OCI-LY7 (cell line): Measurements from ENCODE around the gene MYO7A. TPM values are rescaled to one million over a fixed set of nuclear protein-coding genes. Genes with fewer than 3 reads are reported as not detected.

ENCODE experiments used
- BruUV-seq: library from RNA; stranded (reverse); fragments of 400-500 nt; replicated peaks from 2 replicates; lab custom pipeline; 2021; lab: Mats Ljungman, UMichigan
- CTCF ChIA-PET: fragments of 300-600 bp; sonication (Branson Sonifier 250); formaldehyde crosslinking; loops from one replicate; lab custom pipeline; 2022; ENCODE audit warnings: antibody characterized with exemption; ENCODE audit not compliant: unreplicated experiment; lab: Charles Lee
- POLR2A ChIA-PET: fragments of 300-600 bp; sonication (Branson Sonifier 250); formaldehyde crosslinking; loops from one replicate; lab custom pipeline; 2022; ENCODE audit warnings: antibody characterized with exemption; lab: Charles Lee
- DNase-seq: peaks from one replicate; pipeline ENCODE4 v3.0.0-alpha.2; 2015; ENCODE audit warnings: low spot score
- H2AFZ ChIP-seq: fragments of 200-600 bp; sonication (generic), shearing (Covaris generic); 2 replicates; pipeline ENCODE4 v1.6.1; 2014; ENCODE audit warnings: mild to moderate bottlenecking, antibody characterized with exemption, low read length, moderate library complexity
- H3K27ac ChIP-seq: fragments of 200-600 bp; sonication (generic); 2 replicates; pipeline ENCODE4 v1.5.1; 2014; ENCODE audit warnings: mixed run types, low read depth, mild to moderate bottlenecking, moderate library complexity, low read length, inconsistent platforms; ENCODE audit not compliant: poor library complexity, severe bottlenecking
- H3K36me3 ChIP-seq: fragments of 200-600 bp; sonication (generic); 2 replicates; pipeline ENCODE4 v1.6.1; 2014; ENCODE audit warnings: mild to moderate bottlenecking, antibody characterized with exemption, low read length, moderate library complexity, mixed read lengths; ENCODE audit not compliant: insufficient read depth
- H3K4me1 ChIP-seq: fragments of 200-600 bp; sonication (generic); 2 replicates; pipeline ENCODE4 v1.5.1; 2014; ENCODE audit warnings: mild to moderate bottlenecking, low read length; ENCODE audit not compliant: insufficient read depth, poor library complexity, severe bottlenecking
- H3K4me2 ChIP-seq: fragments of 200-600 bp; sonication (generic); 2 replicates; pipeline ENCODE4 v1.6.1; 2014; ENCODE audit warnings: mild to moderate bottlenecking, low read length
- H3K4me3 ChIP-seq: fragments of 200-600 bp; sonication (generic); 2 replicates; pipeline ENCODE4 v1.5.1; 2014; ENCODE audit warnings: mild to moderate bottlenecking, low read depth, low read length; ENCODE audit not compliant: poor library complexity, severe bottlenecking
- H3K79me2 ChIP-seq: fragments of 200-600 bp; sonication (generic); 2 replicates; pipeline ENCODE4 v1.6.1; 2016; ENCODE audit warnings: low read depth, mild to moderate bottlenecking, low read length, moderate library complexity, mixed read lengths; ENCODE audit not compliant: insufficient read depth
- H3K9me2 ChIP-seq: fragments of 200-600 bp; sonication (generic); 2 replicates; pipeline ENCODE4 v1.6.1; 2016; ENCODE audit warnings: mild to moderate bottlenecking, low read length, mixed read lengths; ENCODE audit not compliant: insufficient read depth
- H3K9me3 ChIP-seq: fragments of 200-600 bp; sonication (generic); 2 replicates; pipeline ENCODE4 v1.6.1; 2014; ENCODE audit warnings: mild to moderate bottlenecking, mixed run types, low read length, mixed read lengths
- H4K20me1 ChIP-seq: fragments of 200-600 bp; sonication (generic); 2 replicates; pipeline ENCODE4 v1.6.1; 2014; ENCODE audit warnings: mild to moderate bottlenecking, antibody characterized with exemption, low read length, moderate library complexity, mixed read lengths; ENCODE audit not compliant: insufficient read depth
- CTCF ChIP-seq: fragments of 200-600 bp; sonication (generic); conservative IDR thresholded peaks from 2 replicates; pipeline ENCODE4 v1.5.1; 2014; ENCODE audit warnings: mild to moderate bottlenecking, antibody characterized with exemption, low read length, moderate library complexity, mixed read lengths
- EZH2phosphoT487 ChIP-seq: fragments of 200-600 bp; sonication (generic); IDR thresholded peaks from 2 replicates; pipeline ENCODE4 v1.6.1; 2018; ENCODE audit warnings: low read depth, borderline replicate concordance, mild to moderate bottlenecking, mixed run types, antibody characterized with exemption, low read length, moderate library complexity, mixed read lengths
- intact Hi-C: fragments of 100-400 bp; cut with micrococcal nuclease; formaldehyde crosslinking; loops from one replicate; pipeline ENCODE4 v1.10.0; 2022; ENCODE audit not compliant: unreplicated experiment
- total RNA-seq, 2 experiments: library from RNA; depleted of rRNA in 1 of 2; stranded (reverse); fragments of >200 nt in 1 of 2; shearing (Covaris generic) in 1 of 2; gene quantifications; 2 replicates each; pipeline ENCODE4 v1.2.3, GENCODE V29; 2014 to 2022

MYO7A gene
- total RNA-seq, 2 experiments from 2014 or later, result not detected

GRCh38 chr11:77195071-77195755, 67.2 kb downstream of the MYO7A start:
- POLR2A ChIA-PET, result no interaction called here
- Histone ChIP-seq H2AFZ (no peak overlapping the region), H3K79me2 (no peaks in the 10 kb centered on the region), H3K36me3 (no peaks in the 10 kb centered on the region), H4K20me1 (no peaks in the 10 kb centered on the region), H3K27ac (no peak overlapping the region), H3K4me3 (no peak overlapping the region), H3K9me2 (no peaks in the 10 kb centered on the region), H3K4me1 (no peaks in the 10 kb centered on the region), H3K4me2 (no peak overlapping the region), H3K9me3 (no peaks in the 10 kb centered on the region)
- CTCF ChIA-PET, result interaction anchor here (1.2 kb wide), 1 partner anchor 9 kb away, joined by 4 read pairs; no protein-coding TSS in a partner anchor
- DNase-seq, result no peak
- intact Hi-C loops, result no loop called here
- TF ChIP-seq CTCF, result no peak
- no peak for TF ChIP-seq EZH2phosphoT487
- BruUV-seq, result no TSS peak

- TF ChIP-seq CTCF, result no peak
- no peak for TF ChIP-seq EZH2phosphoT487
- Histone ChIP-seq H3K9me3 (no peaks in the 10 kb centered on the region), H3K4me3 (no peak overlapping the region), H3K4me1 (no peaks in the 10 kb centered on the region), H4K20me1 (no peaks in the 10 kb centered on the region), H3K36me3 (no peaks in the 10 kb centered on the region), H3K79me2 (no peaks in the 10 kb centered on the region), H2AFZ (no peak overlapping the region), H3K9me2 (no peaks in the 10 kb centered on the region), H3K4me2 (no peak overlapping the region), H3K27ac (no peak overlapping the region)
- ChIA-PET POLR2A (no interaction called here), CTCF (no interaction called here)
- DNase-seq, result no peak
- intact Hi-C loops, result no loop called here
- no TSS peak for BruUV-seq
Observed at GRCh38 chr11:77196961-77197360, 68.9 kb downstream of the MYO7A start.

- DNase-seq, result no peak
- H2AFZ ChIP-seq, result no peak overlapping the region
- intact Hi-C loops, result no loop called here
Observed at GRCh38 chr11:77197626-77198320, 69.7 kb downstream of the MYO7A start.

More at GRCh38 chr11:77197626-77198320, 69.7 kb downstream of the MYO7A start:
- ChIA-PET CTCF (interaction anchor here (0.6 kb wide), 1 partner anchor 77 kb away, joined by 3 read pairs; no protein-coding TSS in a partner anchor), POLR2A (no interaction called here)
- Histone ChIP-seq H3K79me2 (no peaks in the 10 kb centered on the region), H3K9me3 (no peaks in the 10 kb centered on the region), H3K36me3 (no peaks in the 10 kb centered on the region), H3K4me2 (no peak overlapping the region), H3K4me1 (no peaks in the 10 kb centered on the region), H4K20me1 (no peaks in the 10 kb centered on the region), H3K27ac (no peak overlapping the region), H3K9me2 (no peaks in the 10 kb centered on the region), H3K4me3 (no peak overlapping the region)
- no peak for TF ChIP-seq CTCF
- TF ChIP-seq EZH2phosphoT487, result no peak
- BruUV-seq, result no TSS peak
